Measurements from ENCODE around the gene DLG5. TPM values are rescaled to one million over a fixed set of nuclear protein-coding genes. Genes with fewer than 3 reads are reported as not detected.
A peak's percentile ranks its signal among the peaks of the same experiment; 100 is the strongest.

DLG5 gene
- total RNA-seq, 2 donors from 2014 or later, result 1.3 to 4.6 TPM

DNA sequence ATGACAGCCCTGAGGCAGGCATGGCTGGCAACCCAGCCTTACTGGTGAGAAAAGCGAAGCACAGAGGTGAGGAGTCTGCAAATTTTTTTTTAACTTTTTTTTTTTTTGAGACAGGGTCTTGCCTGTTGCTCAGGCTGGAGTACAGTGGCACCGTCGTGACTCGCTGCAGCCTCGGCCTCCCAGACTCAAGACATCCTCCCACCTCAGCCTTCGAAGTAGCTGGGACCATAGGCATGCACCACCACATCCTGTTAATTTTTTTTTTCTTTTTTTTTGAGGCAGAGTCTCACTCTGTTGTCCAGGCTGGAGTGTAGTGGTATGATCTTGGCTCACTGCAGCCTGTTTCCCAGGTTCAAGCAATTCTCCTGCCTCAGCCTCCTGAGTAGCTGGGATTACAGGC, 35.1 kb upstream of the DLG5 start:
- Mint-ChIP-seq H3K27ac (no peak overlapping the region), H3K36me3 (no peaks in the 10 kb centered on the region), H3K9me3 (peaks cover 0 to 4% of the 10 kb centered on the region in 2 donors)
- DNase-seq (ENCODE audit: low spot score in 2 of 2), result no peak
- no peak for ATAC-seq

GRCh38 chr10:77960829-77961329, 34.3 kb upstream of the DLG5 start:
- no peak overlapping the region for H3K27ac Mint-ChIP-seq
- peak; percentile 65 to 84 for ATAC-seq
- DNase-seq (ENCODE audit: low spot score in 2 of 2), result no peak

GRCh38 chr10:77959887-77960455, 33.4 kb upstream of the DLG5 start:
- Mint-ChIP-seq H3K9me3 (peaks cover 0 to 4% of the 10 kb centered on the region in 2 donors), H3K36me3 (no peaks in the 10 kb centered on the region), H3K27ac (no peak overlapping the region)
- DNase-seq (ENCODE audit: low spot score in 2 of 2), result no peak
- ATAC-seq, result no peak

More at GRCh38 chr10:77960829-77961329, 34.3 kb upstream of the DLG5 start:
- peaks cover 0 to 4% of the 10 kb centered on the region in 2 donors for H3K9me3 Mint-ChIP-seq
- H3K36me3 Mint-ChIP-seq, result no peaks in the 10 kb centered on the region

DNA sequence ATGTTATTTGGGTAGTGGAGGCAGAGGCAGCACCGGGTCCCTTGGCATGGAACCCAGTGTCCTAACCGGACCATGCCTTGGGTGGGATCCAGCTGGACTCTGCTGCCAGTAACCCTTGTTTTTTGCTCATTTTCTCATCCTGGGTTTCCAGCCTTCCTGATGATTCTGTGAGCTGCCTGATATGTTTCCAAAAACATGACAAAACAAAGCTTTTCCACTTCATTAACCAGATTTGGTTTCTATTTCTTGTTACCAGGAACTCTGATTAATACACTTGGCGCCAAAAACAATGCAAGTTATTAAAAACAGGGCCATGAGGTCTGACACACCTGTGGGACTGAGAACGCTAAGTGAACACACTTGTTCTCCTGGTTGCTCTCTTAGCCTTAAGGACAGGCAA, 32.8 kb upstream of the DLG5 start:
- ATAC-seq, result no peak
- no peaks in the 10 kb centered on the region for H3K36me3 Mint-ChIP-seq
- H3K9me3 Mint-ChIP-seq, result no peaks in the 10 kb centered on the region
- H3K27ac Mint-ChIP-seq, result no peak overlapping the region
- DNase-seq (ENCODE audit: low spot score in 2 of 2), result no peak

- H3K27ac Mint-ChIP-seq, result no peak overlapping the region
- no peak for ATAC-seq
- H3K9me3 Mint-ChIP-seq, result peaks cover 10 to 11% of the 10 kb centered on the region in 2 donors
- peaks cover 9 to 22% of the 10 kb centered on the region in 2 donors for H3K36me3 Mint-ChIP-seq
- no peak for DNase-seq (ENCODE audit: low spot score in 2 of 2)
Observed at GRCh38 chr10:77955136-77955535, 28.6 kb upstream of the DLG5 start.

DNA sequence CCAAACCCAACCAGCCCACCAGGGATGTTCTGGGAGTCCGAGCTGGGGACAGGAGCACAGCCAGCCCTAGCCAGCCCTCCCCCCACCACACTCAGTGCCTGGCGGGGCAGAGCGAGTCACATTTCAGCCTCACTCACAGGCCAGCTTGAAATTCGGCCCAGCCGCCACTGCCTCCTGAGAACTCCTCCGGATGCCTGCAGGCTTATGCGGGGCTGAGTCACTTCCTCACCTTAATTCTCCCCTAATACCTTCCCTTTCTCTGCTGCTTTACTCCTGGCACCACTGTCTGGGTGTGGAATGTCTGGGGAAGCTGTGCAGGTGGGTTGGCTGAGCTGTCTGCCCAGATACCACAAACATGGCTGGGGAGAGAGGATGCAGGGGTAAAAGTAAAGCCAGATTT, 22.6 kb upstream of the DLG5 start:
- H3K9me3 Mint-ChIP-seq, result peaks cover 10 to 11% of the 10 kb centered on the region in 2 donors
- DNase-seq (ENCODE audit: low spot score in 2 of 2) (no peak), ATAC-seq (no peak)
- no peak overlapping the region for H3K27ac Mint-ChIP-seq
- H3K36me3 Mint-ChIP-seq, result peaks cover 9 to 32% of the 10 kb centered on the region in 2 donors

- ATAC-seq, result no peak
- no peak for DNase-seq (ENCODE audit: low spot score in 2 of 2)
- Mint-ChIP-seq H3K9me3 (peaks cover 5 to 6% of the 10 kb centered on the region in 2 donors), H3K36me3 (peaks cover 0 to 19% of the 10 kb centered on the region in 2 donors), H3K27ac (no peak overlapping the region)
Observed at GRCh38 chr10:77946084-77946483, 19.5 kb upstream of the DLG5 start.

- ATAC-seq (no peak), DNase-seq (ENCODE audit: low spot score in 2 of 2) (no peak)
- no peaks in the 10 kb centered on the region for H3K9me3 Mint-ChIP-seq
- no peak overlapping the region for H3K27ac Mint-ChIP-seq
- H3K36me3 Mint-ChIP-seq, result peaks cover 0 to 9% of the 10 kb centered on the region in 2 donors
Observed at GRCh38 chr10:77944519-77944918, 18.0 kb upstream of the DLG5 start.

- H3K9me3 Mint-ChIP-seq, result no peaks in the 10 kb centered on the region
- DNase-seq (ENCODE audit: low spot score in 2 of 2) (no peak), ATAC-seq (peak; percentile 29 to 63)
- H3K36me3 Mint-ChIP-seq, result no peaks in the 10 kb centered on the region
- no peak overlapping the region for H3K27ac Mint-ChIP-seq
Observed at GRCh38 chr10:77943121-77943901, 16.8 kb upstream of the DLG5 start.

GRCh38 chr10:77941790-77942189, 15.2 kb upstream of the DLG5 start:
- H3K9me3 Mint-ChIP-seq, result no peaks in the 10 kb centered on the region
- no peak overlapping the region for H3K27ac Mint-ChIP-seq
- H3K36me3 Mint-ChIP-seq, result no peaks in the 10 kb centered on the region
- no peak for DNase-seq (ENCODE audit: low spot score in 2 of 2)
- ATAC-seq, result no peak

GRCh38 chr10:77940627-77941026, 14.1 kb upstream of the DLG5 start:
- ATAC-seq (no peak), DNase-seq (ENCODE audit: low spot score in 2 of 2) (no peak)
- no peaks in the 10 kb centered on the region for H3K36me3 Mint-ChIP-seq
- no peak overlapping the region for H3K27ac Mint-ChIP-seq
- no peaks in the 10 kb centered on the region for H3K9me3 Mint-ChIP-seq

DNA sequence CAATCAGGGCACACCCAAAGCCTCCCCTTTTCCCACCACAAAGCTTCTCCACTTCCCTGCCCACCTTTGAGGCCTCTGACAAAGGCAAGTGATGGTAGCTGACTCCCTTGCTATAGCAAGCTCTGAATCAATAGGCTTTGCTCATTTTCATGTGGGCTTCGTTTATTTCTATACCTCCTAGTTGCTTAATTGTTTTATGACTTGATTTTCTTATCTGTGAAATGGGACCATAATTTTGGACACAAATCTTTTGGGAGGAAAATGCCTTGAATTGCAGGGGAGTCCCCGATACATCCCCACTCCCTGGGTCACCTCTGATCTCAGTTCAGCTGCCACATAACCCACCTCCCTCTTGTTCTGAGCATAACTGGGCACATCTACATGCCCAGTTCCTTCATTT, 13.7 kb upstream of the DLG5 start:
- no peak overlapping the region for H3K27ac Mint-ChIP-seq
- ATAC-seq (no peak), DNase-seq (ENCODE audit: low spot score in 2 of 2) (no peak)
- no peaks in the 10 kb centered on the region for H3K9me3 Mint-ChIP-seq
- no peaks in the 10 kb centered on the region for H3K36me3 Mint-ChIP-seq

- Mint-ChIP-seq H3K27ac (no peak overlapping the region), H3K9me3 (no peaks in the 10 kb centered on the region), H3K36me3 (no peaks in the 10 kb centered on the region)
- DNase-seq (ENCODE audit: low spot score in 2 of 2), result no peak
- ATAC-seq, result no peak
Observed at GRCh38 chr10:77939561-77940001, 13.0 kb upstream of the DLG5 start.

- peak overlapping the region in 1 of 2 donors; percentile 51 for H3K27ac Mint-ChIP-seq
- H3K9me3 Mint-ChIP-seq, result no peaks in the 10 kb centered on the region
- DNase-seq (ENCODE audit: low spot score in 2 of 2) (no peak), ATAC-seq (no peak)
- no peaks in the 10 kb centered on the region for H3K36me3 Mint-ChIP-seq
Observed at GRCh38 chr10:77936697-77937567, 10.4 kb upstream of the DLG5 start.

DNA sequence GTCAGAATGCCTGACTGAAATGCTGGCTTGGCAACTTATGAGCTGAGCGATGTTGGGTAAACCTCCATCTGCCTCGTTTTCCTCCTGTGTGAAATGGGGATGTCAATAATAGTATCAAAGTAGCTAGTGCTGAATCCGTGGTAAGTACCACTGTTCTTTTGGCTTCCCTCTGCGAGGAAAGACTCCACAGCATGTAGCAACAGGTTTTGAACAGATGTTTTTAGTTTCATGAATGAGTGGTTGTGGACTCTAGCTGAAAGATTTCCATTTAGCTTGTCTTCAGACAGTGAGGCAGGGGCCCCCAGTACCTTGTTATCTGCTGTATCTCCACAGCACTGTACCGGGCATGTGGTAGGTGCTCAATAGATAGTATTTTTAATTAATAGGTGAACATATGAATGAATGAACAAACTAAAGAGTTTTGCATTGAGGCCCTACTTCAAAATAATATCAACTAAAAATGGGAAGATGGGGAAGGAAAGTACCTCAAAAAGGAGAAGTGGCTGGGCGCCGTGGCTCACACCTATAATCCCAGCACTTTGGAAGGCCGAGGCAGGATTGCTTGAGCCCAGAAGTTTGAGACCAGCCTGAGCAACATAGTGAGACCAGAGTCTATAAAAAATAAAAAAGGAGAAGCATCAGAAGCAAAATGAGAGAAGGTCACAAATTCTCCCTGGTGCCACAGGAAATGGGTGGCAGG, 5.6 kb upstream of the DLG5 start:
- Mint-ChIP-seq H3K36me3 (no peaks in the 10 kb centered on the region), H3K27ac (no peak overlapping the region), H3K9me3 (no peaks in the 10 kb centered on the region)
- ATAC-seq (no peak), DNase-seq (ENCODE audit: low spot score in 2 of 2) (no peak)

DNA sequence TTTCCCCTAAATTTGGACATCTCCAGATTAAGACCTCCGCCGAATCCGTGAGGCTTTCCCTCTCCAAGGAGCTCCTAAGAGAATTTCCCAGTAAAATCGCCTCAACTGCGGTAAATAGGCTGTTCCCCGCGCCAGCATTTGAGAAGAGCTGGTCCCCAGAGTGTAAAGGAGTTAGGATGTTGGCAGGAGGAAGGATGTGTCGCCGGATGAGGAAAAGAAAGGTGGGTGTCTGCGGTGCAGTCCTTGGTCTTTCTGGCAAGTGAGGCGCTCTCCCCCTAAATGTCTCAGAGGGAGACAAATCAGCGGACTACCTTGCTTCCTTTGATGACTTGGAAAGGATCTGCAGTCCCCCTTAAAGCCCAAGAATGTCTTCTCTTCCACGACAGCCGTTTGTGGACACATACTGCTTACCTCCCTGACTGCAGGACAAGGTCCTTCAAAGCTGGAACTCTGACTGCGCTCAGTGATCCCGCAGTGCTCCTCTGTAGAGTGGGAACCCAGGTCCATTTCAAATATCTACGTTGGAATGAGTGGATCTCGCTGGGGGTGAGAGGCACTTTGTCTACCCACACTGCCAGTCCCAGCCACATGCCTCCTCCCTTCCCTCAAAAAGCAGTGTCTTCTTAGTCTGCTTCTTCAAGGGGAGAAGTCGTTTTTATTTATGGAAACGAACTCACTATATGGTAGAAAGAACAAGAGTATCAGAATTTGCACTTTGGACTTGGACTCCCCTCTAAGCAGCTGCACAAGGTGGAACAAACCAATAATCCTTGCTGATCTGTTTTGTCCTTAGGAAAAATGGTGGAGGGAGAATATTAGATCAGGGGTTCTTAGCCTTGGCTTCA, 1.1 kb upstream of the DLG5 start:
- peaks cover 6% of the 10 kb centered on the region in 2 donors for H3K36me3 Mint-ChIP-seq
- ATAC-seq, result no peak
- H3K9me3 Mint-ChIP-seq, result no peaks in the 10 kb centered on the region
- DNase-seq (ENCODE audit: low spot score in 2 of 2), result no peak
- H3K27ac Mint-ChIP-seq, result peak overlapping the region in 1 of 2 donors; percentile 47
